Esophagus squamous epithelium (tissue), 5 donors: ENCODE data around the gene DENND4C. TPM values are rescaled to one million over a fixed set of nuclear protein-coding genes. Genes with fewer than 3 reads are reported as not detected.
"Not testable (repeated sequence)": the region's sequence is repeated elsewhere in the genome, so short reads cannot be mapped to it uniquely, and the experiment has no call there.

Source experiments
- DNase-seq: peaks from one replicate; lab custom pipeline; 2025; lab: John Stamatoyannopoulos, UW
- H3K27ac ChIP-seq, 4 donors: fragments of 200-600 bp; sonication (generic); one replicate each; pipeline ENCODE4 v1.5.1; 2016 to 2019; ENCODE audit warnings: mild to moderate bottlenecking in 1 of 4
- H3K27me3 ChIP-seq, 4 donors: fragments of 200-600 bp; sonication (generic); 1 replicate in 3 of 4; 2 replicates in 1 of 4; pipeline versions ENCODE4 v1.5.1 to v1.6.0; 2017 to 2021; ENCODE audit warnings: antibody characterized with exemption in 1 of 4
- H3K36me3 ChIP-seq, 3 donors: fragments of 200-600 bp; sonication (generic); one replicate each; pipeline ENCODE4 v1.5.1; 2016 to 2019
- H3K4me1 ChIP-seq, 3 donors: fragments of 200-600 bp; sonication (generic); one replicate each; pipeline ENCODE4 v1.5.1; 2017 to 2019
- H3K4me3 ChIP-seq, 4 donors: fragments of 200-600 bp; sonication (generic); 1 replicate in 3 of 4; 2 replicates in 1 of 4; pipeline ENCODE4 v1.5.1; 2016 to 2019; ENCODE audit warnings: mild to moderate bottlenecking in 2 of 4, moderate library complexity in 1 of 4
- H3K9me3 ChIP-seq, 3 donors: fragments of 200-600 bp; sonication (generic); one replicate each; pipeline ENCODE4 v1.5.1; 2016 to 2019
- POLR2A ChIP-seq, 4 donors: fragments of 450-650 bp; IDR thresholded peaks; one replicate each; pipeline ENCODE4 v1.6.1; 2017; ENCODE audit warnings: antibody characterized with exemption in 4 of 4, mild to moderate bottlenecking in 4 of 4, moderate library complexity in 3 of 4
- whole genome bisulfite sequencing, 2 donors: methylation state at CpG; one replicate each; pipeline ENCODE4 v1.1.5; 2018; 5-methylcytosine and 5-hydroxymethylcytosine counted together
- intact Hi-C: fragments of 100-400 bp; cut with DNase I; formaldehyde crosslinking; loops from one replicate; pipeline ENCODE4 v1.15.0; 2022
- total RNA-seq, 4 donors: library from RNA; depleted of rRNA; stranded (reverse); fragments of >200 nt; gene quantifications; one replicate each; pipeline ENCODE4 v1.1.0, GENCODE V29; 2016
- TF ChIP-seq, protein P1 (sequence below), 6 experiments: fragments of 450-650 bp in 4 of 6; fragments of 200-600 bp in 2 of 6; sonication (generic) in 2 of 6; IDR thresholded peaks; one replicate each; pipeline ENCODE4 v1.5.1; 2016 to 2019; ENCODE audit warnings: antibody characterized with exemption in 6 of 6, mild to moderate bottlenecking in 4 of 6, moderate library complexity in 4 of 6
- donor health status: DM: yes; HTN: yes; CAD: no.

Gene DENND4C
- total RNA-seq, 4 donors from 2014 or later = 32.7 to 65.8 (median 50.7) TPM

GRCh38 chr9:19185191-19185590, 45.3 kb upstream of the DENND4C start:
- peaks cover 9 to 66% (median 45%) of the 10 kb centered on the region in 3 donors for H3K4me1 ChIP-seq
- no peak for DNase-seq
- 42 to 52% methylated on average over 1 of the region's 1 CpG for WGBS, 2 donors
- intact Hi-C loops = no loop called here
- peak overlapping the region; percentile 79 to 93 (median 88) for H3K27ac ChIP-seq
- no peak overlapping the region for H3K4me3 ChIP-seq
- TF ChIP-seq POLR2A (IDR thresholded peaks at IDR 0.05) = no peak
- TF ChIP-seq, protein P1, sequence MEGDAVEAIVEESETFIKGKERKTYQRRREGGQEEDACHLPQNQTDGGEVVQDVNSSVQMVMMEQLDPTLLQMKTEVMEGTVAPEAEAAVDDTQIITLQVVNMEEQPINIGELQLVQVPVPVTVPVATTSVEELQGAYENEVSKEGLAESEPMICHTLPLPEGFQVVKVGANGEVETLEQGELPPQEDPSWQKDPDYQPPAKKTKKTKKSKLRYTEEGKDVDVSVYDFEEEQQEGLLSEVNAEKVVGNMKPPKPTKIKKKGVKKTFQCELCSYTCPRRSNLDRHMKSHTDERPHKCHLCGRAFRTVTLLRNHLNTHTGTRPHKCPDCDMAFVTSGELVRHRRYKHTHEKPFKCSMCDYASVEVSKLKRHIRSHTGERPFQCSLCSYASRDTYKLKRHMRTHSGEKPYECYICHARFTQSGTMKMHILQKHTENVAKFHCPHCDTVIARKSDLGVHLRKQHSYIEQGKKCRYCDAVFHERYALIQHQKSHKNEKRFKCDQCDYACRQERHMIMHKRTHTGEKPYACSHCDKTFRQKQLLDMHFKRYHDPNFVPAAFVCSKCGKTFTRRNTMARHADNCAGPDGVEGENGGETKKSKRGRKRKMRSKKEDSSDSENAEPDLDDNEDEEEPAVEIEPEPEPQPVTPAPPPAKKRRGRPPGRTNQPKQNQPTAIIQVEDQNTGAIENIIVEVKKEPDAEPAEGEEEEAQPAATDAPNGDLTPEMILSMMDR (IDR thresholded peaks at IDR 0.05) = no peak
- no peaks in the 10 kb centered on the region for H3K36me3 ChIP-seq
- H3K27me3 ChIP-seq = no peaks in the 10 kb centered on the region
- H3K9me3 ChIP-seq = no peaks in the 10 kb centered on the region

GRCh38 chr9:19186232-19186631, 44.3 kb upstream of the DENND4C start:
- no peak for DNase-seq
- peak overlapping the region in 3 of 4 donors; percentile 79 to 92 (median 85) for H3K27ac ChIP-seq
- no peaks in the 10 kb centered on the region for H3K36me3 ChIP-seq
- H3K4me1 ChIP-seq = peaks cover 9 to 55% (median 42%) of the 10 kb centered on the region in 3 donors
- no peaks in the 10 kb centered on the region for H3K27me3 ChIP-seq
- no peaks in the 10 kb centered on the region for H3K9me3 ChIP-seq
- intact Hi-C loops = no loop called here
- no peak for TF ChIP-seq POLR2A (IDR thresholded peaks at IDR 0.05)
- TF ChIP-seq, protein P1 (IDR thresholded peaks at IDR 0.05) = no peak
- no peak overlapping the region for H3K4me3 ChIP-seq
- 38 to 39% methylated on average over 2 of the region's 2 CpGs for WGBS, 2 donors

DNA sequence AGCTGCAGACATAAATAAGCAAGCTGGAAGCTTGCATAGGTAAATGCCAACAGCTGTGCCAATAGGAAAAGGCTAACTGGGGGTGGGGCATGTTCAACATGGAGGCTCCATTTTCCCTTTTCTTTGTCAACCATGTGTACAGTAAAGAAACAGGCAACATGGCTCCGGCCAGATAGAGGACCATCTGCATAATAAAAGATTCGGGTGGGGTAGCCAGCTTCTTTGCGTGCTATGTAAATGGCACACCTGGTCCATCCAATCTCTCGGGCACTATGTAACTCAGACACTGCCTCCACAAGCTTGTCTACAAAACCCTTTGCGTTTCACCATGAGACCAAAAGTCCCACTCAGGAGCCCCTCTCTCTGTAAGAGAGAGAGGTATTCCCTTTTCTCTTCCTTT, 41.7 kb upstream of the DENND4C start:
- H3K27ac ChIP-seq = no peak overlapping the region
- TF ChIP-seq, protein P1 (IDR thresholded peaks at IDR 0.05) = no peak
- no peak for TF ChIP-seq POLR2A (IDR thresholded peaks at IDR 0.05)
- H3K4me3 ChIP-seq = no peak overlapping the region
- 88 to 90% methylated on average over 5 of the region's 5 CpGs for WGBS, 2 donors
- H3K36me3 ChIP-seq = no peaks in the 10 kb centered on the region
- intact Hi-C loops = no loop called here
- no peaks in the 10 kb centered on the region for H3K27me3 ChIP-seq
- no peaks in the 10 kb centered on the region for H3K9me3 ChIP-seq
- no peak for DNase-seq
- peaks cover 4 to 31% (median 21%) of the 10 kb centered on the region in 3 donors for H3K4me1 ChIP-seq

GRCh38 chr9:19192202-19193028, 38.1 kb upstream of the DENND4C start:
- TF ChIP-seq, protein P1 (IDR thresholded peaks at IDR 0.05) = no peak
- TF ChIP-seq POLR2A (IDR thresholded peaks at IDR 0.05) = no peak
- Histone ChIP-seq H3K9me3 (no peaks in the 10 kb centered on the region), H3K36me3 (no peaks in the 10 kb centered on the region), H3K4me1 (no peaks in the 10 kb centered on the region), H3K4me3 (no peak overlapping the region), H3K27me3 (no peaks in the 10 kb centered on the region), H3K27ac (no peak overlapping the region)
- intact Hi-C loops = no loop called here
- 25 to 58% methylated on average over 1 of the region's 1 CpG for WGBS, 2 donors
- no peak for DNase-seq

GRCh38 chr9:19193029-19193324, 37.5 kb upstream of the DENND4C start:
- no peak for DNase-seq

GRCh38 chr9:19193358-19193973, 37.0 kb upstream of the DENND4C start:
- H3K27ac ChIP-seq, intact Hi-C loops, DNase-seq, H3K4me1 ChIP-seq, H3K9me3 ChIP-seq, H3K36me3 ChIP-seq, H3K27me3 ChIP-seq, H3K4me3 ChIP-seq: not testable (repeated sequence)
- 82 to 98% methylated on average over 2 of the region's 2 CpGs for WGBS, 2 donors

More at GRCh38 chr9:19193029-19193324, 37.5 kb upstream of the DENND4C start:
- intact Hi-C loops = no loop called here
- no peak overlapping the region for H3K4me3 ChIP-seq
- no peak overlapping the region for H3K27ac ChIP-seq
- no peaks in the 10 kb centered on the region for H3K27me3 ChIP-seq
- H3K36me3 ChIP-seq = no peaks in the 10 kb centered on the region
- H3K4me1 ChIP-seq = no peaks in the 10 kb centered on the region
- WGBS, 2 donors = 68 to 75% methylated on average over 5 of the region's 5 CpGs
- TF ChIP-seq, protein P1 (IDR thresholded peaks at IDR 0.05) = no peak
- no peak for TF ChIP-seq POLR2A (IDR thresholded peaks at IDR 0.05)
- H3K9me3 ChIP-seq = no peaks in the 10 kb centered on the region
